ENCODE data around the gene VPS37C.

Gene VPS37C

GRCh38 chr11:61092280-61092766 lies 68.9 kb downstream of the VPS37C start:
- no peak for DNase-seq

- peak; percentile 48 for DNase-seq
Measured at GRCh38 chr11:61091373-61092279, 69.6 kb downstream of the VPS37C start.

- DNase-seq = no peak
Measured at GRCh38 chr11:61090982-61091372, 70.2 kb downstream of the VPS37C start.

- no peak for DNase-seq
Measured at GRCh38 chr11:61090521-61090920, 70.7 kb downstream of the VPS37C start.

- no peak for DNase-seq
Measured at GRCh38 chr11:61089806-61090491, 71.3 kb downstream of the VPS37C start.

- no peak for DNase-seq
Measured at GRCh38 chr11:61087426-61088119, 73.7 kb downstream of the VPS37C start.

- no peak for DNase-seq
Measured at GRCh38 chr11:61083601-61084147, 77.6 kb downstream of the VPS37C start.

- DNase-seq = no peak
Measured at GRCh38 chr11:61082931-61083531, 78.2 kb downstream of the VPS37C start.

GRCh38 chr11:61082062-61082870 lies 79.0 kb downstream of the VPS37C start:
- DNase-seq = peak; percentile 4

GRCh38 chr11:61080986-61081590 lies 80.1 kb downstream of the VPS37C start:
- no peak for DNase-seq

- DNase-seq = no peak
Measured at GRCh38 chr11:61080526-61080925, 80.7 kb downstream of the VPS37C start.
